ENCODE measurements around the gene GTF2A2. TPM values are rescaled to one million over a fixed set of nuclear protein-coding genes. Genes with fewer than 3 reads are reported as not detected.

GTF2A2 gene
- total RNA-seq, 1 experiment from 2014 or later: 175 TPM

DNA sequence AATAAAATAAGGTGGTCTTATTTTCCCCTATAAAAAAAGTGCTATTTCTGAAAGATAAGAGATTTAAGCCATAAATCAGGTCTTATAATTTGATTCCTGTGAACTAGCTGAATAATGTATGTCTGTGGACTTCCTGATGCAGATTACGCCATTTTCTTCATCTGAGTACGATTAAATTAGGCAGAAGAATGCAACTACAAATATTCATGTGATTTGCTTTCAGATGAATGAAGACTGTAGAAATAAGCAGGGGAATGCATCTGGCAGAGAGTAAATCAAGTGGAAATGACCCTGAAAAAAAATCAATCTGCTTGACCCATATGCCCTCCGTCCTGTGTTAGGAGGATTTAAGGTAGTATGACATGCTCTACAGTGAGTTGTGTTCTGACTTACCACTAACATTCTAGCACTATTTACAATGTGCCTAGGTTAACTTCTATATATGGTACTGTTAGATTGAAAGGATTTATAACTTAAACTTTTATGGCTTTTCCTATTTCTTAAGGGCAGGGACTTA, 17.1 kb upstream of the GTF2A2 start:
- Histone ChIP-seq H3K9me3 (ENCODE audit: control insufficient read depth in 1 of 2, insufficient read depth in 1 of 2, low read depth in 1 of 2, low read length in 2 of 2) (no peaks in the 10 kb centered on the region), H3K4me3 (replicated peaks in 1 of 2; ENCODE audit: low read depth in 1 of 2, low read length in 2 of 2) (no peak overlapping the region), H3K9me2 (ENCODE audit: insufficient read depth) (no peaks in the 10 kb centered on the region), H4K20me1 (ENCODE audit: insufficient read depth) (no peaks in the 10 kb centered on the region; the same call in 1 of the 2 replicates), H3K9ac (ENCODE audit: low read length) (no peak overlapping the region), H3K79me2 (ENCODE audit: insufficient read depth, low read length) (0 out of 2 replicates have a peak, but pooled peaks cover 2% of the 10 kb centered on the region), H3K4me1 (ENCODE audit: control insufficient read depth in 1 of 2, insufficient read depth in 2 of 2, low read length in 2 of 2) (no peaks in the 10 kb centered on the region), H3K27ac (ENCODE audit: low read depth, low read length) (no peak overlapping the region), H3K36me3 (ENCODE audit: control insufficient read depth in 1 of 2, insufficient read depth in 2 of 2, low read length in 2 of 2) (peaks cover 35 to 45% of the 10 kb centered on the region in 2 experiments), H3K27me3 (ENCODE audit: insufficient read depth, low read length) (no peaks in the 10 kb centered on the region), H2AFZ (ENCODE audit: low read depth, low read length, poor library complexity, severe bottlenecking) (no peak overlapping the region), H3K4me2 (ENCODE audit: low read length) (no peak overlapping the region)
- DNase-seq (ENCODE audit: low read depth, low spot score): no peak
- CTCF ChIA-PET: no interaction called here
- RAD21 ChIA-PET (ENCODE audit: low non-redundant PET in 1 of 2, low total read pairs in 2 of 2, uncharacterized antibody in 2 of 2, unreplicated experiment in 2 of 2): no interaction called here
- ATAC-seq: no peak
- POLR2A ChIA-PET: no interaction called here
- TF ChIP-seq JUND (IDR thresholded peaks at IDR 0.05) (no peak), EZH2 (IDR thresholded peaks at IDR 0.05) (no peak), ZFX (IDR thresholded peaks at IDR 0.05) (no peak), TCF7L2 (IDR thresholded peaks at IDR 0.05; ENCODE audit: borderline replicate concordance, extremely low read depth, insufficient read depth, insufficient read length) (no peak), RAD21 (IDR thresholded peaks at IDR 0.05; ENCODE audit: low read depth) (no peak), SIN3A (IDR thresholded peaks at IDR 0.05; ENCODE audit: low read depth) (no peak), YY1 (IDR thresholded peaks at IDR 0.05; ENCODE audit: extremely low read depth, insufficient replicate concordance, low read depth, low read length) (no peak), EGR1 (IDR thresholded peaks at IDR 0.05; ENCODE audit: low read depth) (no peak), CEBPB (IDR thresholded peaks at IDR 0.05; ENCODE audit: low read depth) (no peak)
- TF ChIP-seq, protein P1, sequence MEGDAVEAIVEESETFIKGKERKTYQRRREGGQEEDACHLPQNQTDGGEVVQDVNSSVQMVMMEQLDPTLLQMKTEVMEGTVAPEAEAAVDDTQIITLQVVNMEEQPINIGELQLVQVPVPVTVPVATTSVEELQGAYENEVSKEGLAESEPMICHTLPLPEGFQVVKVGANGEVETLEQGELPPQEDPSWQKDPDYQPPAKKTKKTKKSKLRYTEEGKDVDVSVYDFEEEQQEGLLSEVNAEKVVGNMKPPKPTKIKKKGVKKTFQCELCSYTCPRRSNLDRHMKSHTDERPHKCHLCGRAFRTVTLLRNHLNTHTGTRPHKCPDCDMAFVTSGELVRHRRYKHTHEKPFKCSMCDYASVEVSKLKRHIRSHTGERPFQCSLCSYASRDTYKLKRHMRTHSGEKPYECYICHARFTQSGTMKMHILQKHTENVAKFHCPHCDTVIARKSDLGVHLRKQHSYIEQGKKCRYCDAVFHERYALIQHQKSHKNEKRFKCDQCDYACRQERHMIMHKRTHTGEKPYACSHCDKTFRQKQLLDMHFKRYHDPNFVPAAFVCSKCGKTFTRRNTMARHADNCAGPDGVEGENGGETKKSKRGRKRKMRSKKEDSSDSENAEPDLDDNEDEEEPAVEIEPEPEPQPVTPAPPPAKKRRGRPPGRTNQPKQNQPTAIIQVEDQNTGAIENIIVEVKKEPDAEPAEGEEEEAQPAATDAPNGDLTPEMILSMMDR (IDR thresholded peaks at IDR 0.05 in 2 of 3, conservative IDR thresholded peaks at IDR 0.05 in 1 of 3; ENCODE audit: borderline replicate concordance in 1 of 3, insufficient read depth in 1 of 3, low read depth in 2 of 3, low read length in 2 of 3): no peak
- TF ChIP-seq, protein P2, sequence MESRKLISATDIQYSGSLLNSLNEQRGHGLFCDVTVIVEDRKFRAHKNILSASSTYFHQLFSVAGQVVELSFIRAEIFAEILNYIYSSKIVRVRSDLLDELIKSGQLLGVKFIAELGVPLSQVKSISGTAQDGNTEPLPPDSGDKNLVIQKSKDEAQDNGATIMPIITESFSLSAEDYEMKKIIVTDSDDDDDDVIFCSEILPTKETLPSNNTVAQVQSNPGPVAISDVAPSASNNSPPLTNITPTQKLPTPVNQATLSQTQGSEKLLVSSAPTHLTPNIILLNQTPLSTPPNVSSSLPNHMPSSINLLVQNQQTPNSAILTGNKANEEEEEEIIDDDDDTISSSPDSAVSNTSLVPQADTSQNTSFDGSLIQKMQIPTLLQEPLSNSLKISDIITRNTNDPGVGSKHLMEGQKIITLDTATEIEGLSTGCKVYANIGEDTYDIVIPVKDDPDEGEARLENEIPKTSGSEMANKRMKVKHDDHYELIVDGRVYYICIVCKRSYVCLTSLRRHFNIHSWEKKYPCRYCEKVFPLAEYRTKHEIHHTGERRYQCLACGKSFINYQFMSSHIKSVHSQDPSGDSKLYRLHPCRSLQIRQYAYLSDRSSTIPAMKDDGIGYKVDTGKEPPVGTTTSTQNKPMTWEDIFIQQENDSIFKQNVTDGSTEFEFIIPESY (IDR thresholded peaks at IDR 0.05; ENCODE audit: extremely low read depth, insufficient replicate concordance, low read length): no peak
- TF ChIP-seq, protein P3, sequence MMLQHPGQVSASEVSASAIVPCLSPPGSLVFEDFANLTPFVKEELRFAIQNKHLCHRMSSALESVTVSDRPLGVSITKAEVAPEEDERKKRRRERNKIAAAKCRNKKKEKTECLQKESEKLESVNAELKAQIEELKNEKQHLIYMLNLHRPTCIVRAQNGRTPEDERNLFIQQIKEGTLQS (IDR thresholded peaks at IDR 0.05): no peak
- TF ChIP-seq, protein P4, sequence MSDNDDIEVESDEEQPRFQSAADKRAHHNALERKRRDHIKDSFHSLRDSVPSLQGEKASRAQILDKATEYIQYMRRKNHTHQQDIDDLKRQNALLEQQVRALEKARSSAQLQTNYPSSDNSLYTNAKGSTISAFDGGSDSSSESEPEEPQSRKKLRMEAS (IDR thresholded peaks at IDR 0.05): no peak
- intact Hi-C loops (cut with micrococcal nuclease): no loop called here
- BruUV-seq (replicated peaks): no TSS peak
